Trophoblast cell (in vitro differentiated cells and primary cell): ENCODE data around the gene IL1RAP.

Source experiments
- DNase-seq, 2 donors: peaks; one replicate each; pipeline ENCODE4 v3.0.0-alpha.2; 2016
- H2AFZ ChIP-seq: 2 replicates; pipeline ENCODE4 v1.6.1; 2013; ENCODE audit warnings: low read length, moderate library complexity, mild to moderate bottlenecking; ENCODE audit not compliant: insufficient read depth, poor library complexity
- H2AK5ac ChIP-seq: 2 replicates; pipeline ENCODE4 v1.6.1; 2013; ENCODE audit warnings: mild to moderate bottlenecking, low read length
- H2BK120ac ChIP-seq: 2 replicates; pipeline ENCODE4 v1.6.1; 2013; ENCODE audit warnings: low read length, mild to moderate bottlenecking, moderate library complexity; ENCODE audit not compliant: insufficient read depth, poor library complexity
- H2BK12ac ChIP-seq: 2 replicates; pipeline ENCODE4 v1.6.1; 2013; ENCODE audit warnings: mild to moderate bottlenecking, low read length, moderate library complexity
- H2BK5ac ChIP-seq: 2 replicates; pipeline ENCODE4 v1.6.1; 2013; ENCODE audit warnings: low read length, low read depth, moderate library complexity, mild to moderate bottlenecking; ENCODE audit not compliant: poor library complexity
- H3K14ac ChIP-seq: 2 replicates; pipeline ENCODE4 v1.6.1; 2013; ENCODE audit warnings: mild to moderate bottlenecking, low read length
- H3K18ac ChIP-seq: 2 replicates; pipeline ENCODE4 v1.6.1; 2013; ENCODE audit warnings: mild to moderate bottlenecking, low read length
- H3K23ac ChIP-seq: 2 replicates; pipeline ENCODE4 v1.6.1; 2013; ENCODE audit warnings: low read length
- H3K27ac ChIP-seq: 2 replicates; pipeline ENCODE4 v1.5.1; 2013; ENCODE audit warnings: low read depth, mild to moderate bottlenecking, inconsistent platforms, low read length, moderate library complexity
- H3K27me3 ChIP-seq: 2 replicates; pipeline ENCODE4 v1.6.1; 2013; ENCODE audit warnings: inconsistent platforms, mild to moderate bottlenecking, low read length, moderate library complexity; ENCODE audit not compliant: insufficient read depth
- H3K36me3 ChIP-seq, 2 experiments: 1 replicate in 1 of 2; 2 replicates in 1 of 2; pipeline ENCODE4 v1.6.1; 2013; ENCODE audit warnings: low read length in 2 of 2, mild to moderate bottlenecking in 2 of 2, moderate library complexity in 1 of 2; ENCODE audit not compliant: insufficient read depth in 2 of 2, control insufficient read depth in 1 of 2
- H3K4ac ChIP-seq: 2 replicates; pipeline ENCODE4 v1.6.1; 2013; ENCODE audit warnings: low read depth, mild to moderate bottlenecking, low read length, moderate library complexity
- H3K4me1 ChIP-seq, 2 experiments: 1 replicate in 1 of 2; 2 replicates in 1 of 2; pipeline ENCODE4 v1.6.1; 2013; ENCODE audit warnings: low read length in 2 of 2, mild to moderate bottlenecking in 2 of 2, moderate library complexity in 1 of 2; ENCODE audit not compliant: insufficient read depth in 2 of 2, control insufficient read depth in 1 of 2
- H3K4me2 ChIP-seq: 2 replicates; pipeline ENCODE4 v1.6.1; 2013; ENCODE audit warnings: inconsistent platforms, mild to moderate bottlenecking, low read length, moderate library complexity
- H3K4me3 ChIP-seq: 2 replicates; pipeline ENCODE4 v1.5.1; 2013; ENCODE audit warnings: mild to moderate bottlenecking, low read depth, low read length, inconsistent platforms
- H3K79me1 ChIP-seq: one replicate; pipeline ENCODE4 v1.6.1; 2013; ENCODE audit warnings: low read length
- H3K79me2 ChIP-seq: 2 replicates; pipeline ENCODE4 v1.6.1; 2013; ENCODE audit warnings: low read length, mild to moderate bottlenecking; ENCODE audit not compliant: control insufficient read depth, insufficient read depth, poor library complexity
- H3K9ac ChIP-seq: 2 replicates; pipeline ENCODE4 v1.6.1; 2013; ENCODE audit warnings: mild to moderate bottlenecking, low read length
- H3K9me3 ChIP-seq: 2 replicates; pipeline ENCODE4 v1.6.1; 2013; ENCODE audit warnings: low read depth, mild to moderate bottlenecking, control low read depth, inconsistent platforms, low read length; ENCODE audit not compliant: insufficient read depth
- H4K12ac ChIP-seq: 2 replicates; pipeline ENCODE4 v1.6.1; 2013; ENCODE audit warnings: low read depth, mild to moderate bottlenecking, low read length, moderate library complexity
- H4K8ac ChIP-seq: 2 replicates; pipeline ENCODE4 v1.6.1; 2013; ENCODE audit warnings: low read depth, mild to moderate bottlenecking, low read length, moderate library complexity
- H4K91ac ChIP-seq: one replicate; pipeline ENCODE4 v1.6.1; 2013; ENCODE audit warnings: low read depth, mild to moderate bottlenecking, low read length, moderate library complexity
- WGBS: extraction: QIAGEN DNeasy Blood & Tissue Kit; methylation state at CpG from one replicate; pipeline ENCODE4 v1.1.7; 2013; ENCODE audit warnings: missing lambda C conversion rate; ENCODE audit not compliant: insufficient read length, insufficient coverage; ENCODE audit errors: extremely low coverage; 5-methylcytosine and 5-hydroxymethylcytosine counted together

IL1RAP gene

DNA sequence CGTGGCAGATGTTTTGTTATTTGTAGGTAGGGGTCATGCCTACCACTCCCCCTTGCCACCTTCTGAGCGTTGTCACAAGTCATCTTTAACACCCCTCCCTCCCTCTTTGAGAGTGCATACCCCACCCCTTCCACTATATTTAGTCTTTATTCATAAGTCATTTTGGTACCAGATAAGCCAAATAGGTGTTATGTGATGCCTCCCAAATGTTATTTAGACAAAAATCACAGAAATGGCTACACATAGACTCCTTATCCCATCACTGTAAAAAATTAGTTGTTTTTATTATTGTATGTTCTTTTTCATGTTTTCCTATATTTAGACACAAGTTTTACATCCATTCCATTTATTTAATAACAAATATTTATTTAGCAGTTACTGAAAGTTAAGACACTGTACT, 93.1 kb downstream of the IL1RAP start:
- Histone ChIP-seq H3K27ac (no peak overlapping the region), H3K79me1 (no peaks in the 10 kb centered on the region), H3K79me2 (no peaks in the 10 kb centered on the region), H4K91ac (no peak overlapping the region), H3K4me2 (no peak overlapping the region), H2BK120ac (no peak overlapping the region), H4K12ac (no peak overlapping the region), H3K9me3 (no peaks in the 10 kb centered on the region), H4K8ac (no peak overlapping the region), H3K23ac (no peak overlapping the region), H3K4me3 (no peak overlapping the region), H2BK5ac (no peak overlapping the region), H3K4ac (no peak overlapping the region), H3K36me3 (no peaks in the 10 kb centered on the region), H2AK5ac (no peak overlapping the region), H3K9ac (no peak overlapping the region), H3K18ac (no peak overlapping the region), H3K27me3 (no peaks in the 10 kb centered on the region), H2BK12ac (no peak overlapping the region), H3K4me1 (no peaks in the 10 kb centered on the region), H3K14ac (no peak overlapping the region), H2AFZ (no peak overlapping the region)
- no CpG with 5 or more reads among the region's 2 CpGs for WGBS
- no peak for DNase-seq

DNA sequence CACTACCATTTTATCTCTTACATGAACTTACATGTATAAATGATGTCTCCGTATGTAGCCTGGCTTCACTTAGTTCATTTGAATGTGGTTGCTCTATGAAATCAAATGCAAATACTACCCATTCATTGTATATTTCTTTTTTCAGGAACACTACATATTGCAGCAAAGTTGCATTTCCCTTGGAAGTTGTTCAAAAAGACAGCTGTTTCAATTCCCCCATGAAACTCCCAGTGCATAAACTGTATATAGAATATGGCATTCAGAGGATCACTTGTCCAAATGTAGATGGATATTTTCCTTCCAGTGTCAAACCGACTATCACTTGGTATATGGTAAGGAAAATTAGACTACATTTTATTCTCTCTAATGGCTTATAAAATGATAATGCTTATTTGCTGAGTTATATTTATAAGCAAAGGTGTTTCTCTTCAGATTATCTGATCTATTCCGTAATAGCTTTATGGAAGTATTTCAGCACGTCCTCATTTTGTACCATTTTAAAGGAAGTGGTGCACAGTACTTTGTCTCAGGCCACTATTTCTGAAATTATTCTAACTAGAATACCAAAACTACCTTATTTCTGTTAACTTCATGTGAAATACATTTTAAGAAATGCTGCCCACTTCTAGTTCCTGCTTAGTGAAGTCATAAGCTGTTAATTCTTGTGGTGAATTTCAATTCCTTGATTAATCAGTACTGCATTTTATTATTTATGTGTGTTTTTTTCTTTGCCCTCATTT, 95.1 kb downstream of the IL1RAP start:
- H4K12ac ChIP-seq: no peak overlapping the region
- no peaks in the 10 kb centered on the region for H3K79me1 ChIP-seq
- H4K91ac ChIP-seq: no peak overlapping the region
- no peak overlapping the region for H3K4ac ChIP-seq
- H3K18ac ChIP-seq: no peak overlapping the region
- H3K4me3 ChIP-seq: no peak overlapping the region
- H3K9me3 ChIP-seq: no peaks in the 10 kb centered on the region
- H2BK120ac ChIP-seq: no peak overlapping the region
- no CpG with 5 or more reads among the region's 4 CpGs for WGBS
- no peak overlapping the region for H2BK5ac ChIP-seq
- no peaks in the 10 kb centered on the region for H3K4me1 ChIP-seq
- no peaks in the 10 kb centered on the region for H3K27me3 ChIP-seq
- H3K14ac ChIP-seq: no peak overlapping the region
- no peaks in the 10 kb centered on the region for H3K79me2 ChIP-seq
- no peak overlapping the region for H4K8ac ChIP-seq
- no peaks in the 10 kb centered on the region for H3K36me3 ChIP-seq
- no peak overlapping the region for H2BK12ac ChIP-seq
- H2AFZ ChIP-seq: no peak overlapping the region
- DNase-seq: no peak
- no peak overlapping the region for H3K4me2 ChIP-seq
- no peak overlapping the region for H2AK5ac ChIP-seq
- no peak overlapping the region for H3K27ac ChIP-seq
- no peak overlapping the region for H3K9ac ChIP-seq
- H3K23ac ChIP-seq: no peak overlapping the region

DNA sequence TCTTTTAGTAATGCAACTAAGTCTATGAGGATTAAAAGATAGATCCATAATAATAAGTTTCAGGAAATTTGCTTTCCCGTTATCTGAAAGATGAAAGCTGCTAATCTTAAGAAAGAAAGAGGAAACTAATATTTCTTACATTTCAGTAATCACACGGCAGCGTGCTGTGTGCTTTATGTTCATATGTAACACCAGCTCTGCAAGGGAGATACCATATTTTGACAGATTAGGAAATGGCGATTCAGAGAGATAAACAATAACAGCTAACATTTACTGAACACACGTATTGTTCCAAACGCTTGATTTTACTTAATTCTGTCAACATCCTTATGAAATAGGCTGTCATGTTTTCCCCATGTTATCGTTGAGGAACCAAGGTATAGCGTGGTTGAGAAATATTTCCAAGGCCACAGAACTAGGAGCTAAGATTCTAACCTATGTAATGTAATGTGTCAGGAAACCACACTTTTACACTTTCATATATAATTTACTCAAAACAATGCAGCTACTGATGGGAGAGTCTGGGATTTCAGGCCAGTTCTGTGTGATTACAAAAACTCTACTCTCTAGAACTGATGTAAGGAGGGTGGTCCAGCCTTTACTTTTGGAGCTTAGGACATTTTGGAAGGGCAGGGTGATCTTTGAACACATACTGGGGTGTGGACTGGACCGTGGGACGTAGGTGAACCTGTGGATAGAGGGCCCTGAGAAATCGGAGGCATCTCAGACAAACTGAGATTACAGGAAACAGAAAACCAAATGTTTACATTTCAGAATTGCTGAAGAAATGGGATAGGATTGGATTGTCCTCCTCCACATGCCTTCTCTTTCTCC, 100.6 kb downstream of the IL1RAP start:
- no peak overlapping the region for H4K8ac ChIP-seq
- H3K79me2 ChIP-seq: no peaks in the 10 kb centered on the region
- H3K27me3 ChIP-seq: no peaks in the 10 kb centered on the region
- H3K4me2 ChIP-seq: no peak overlapping the region
- no peaks in the 10 kb centered on the region for H3K9me3 ChIP-seq
- H3K14ac ChIP-seq: no peak overlapping the region
- DNase-seq: no peak
- H3K4me3 ChIP-seq: no peak overlapping the region
- no peak overlapping the region for H2AFZ ChIP-seq
- no peak overlapping the region for H2BK12ac ChIP-seq
- WGBS: no CpG with 5 or more reads among the region's 11 CpGs
- no peaks in the 10 kb centered on the region for H3K36me3 ChIP-seq
- H3K9ac ChIP-seq: no peak overlapping the region
- H3K27ac ChIP-seq: no peak overlapping the region
- no peaks in the 10 kb centered on the region for H3K4me1 ChIP-seq
- H2AK5ac ChIP-seq: no peak overlapping the region
- H3K23ac ChIP-seq: no peak overlapping the region
- no peak overlapping the region for H4K12ac ChIP-seq
- no peak overlapping the region for H2BK120ac ChIP-seq
- no peak overlapping the region for H3K18ac ChIP-seq
- H3K4ac ChIP-seq: no peak overlapping the region
- H4K91ac ChIP-seq: no peak overlapping the region
- H2BK5ac ChIP-seq: no peak overlapping the region
- H3K79me1 ChIP-seq: no peaks in the 10 kb centered on the region

DNA sequence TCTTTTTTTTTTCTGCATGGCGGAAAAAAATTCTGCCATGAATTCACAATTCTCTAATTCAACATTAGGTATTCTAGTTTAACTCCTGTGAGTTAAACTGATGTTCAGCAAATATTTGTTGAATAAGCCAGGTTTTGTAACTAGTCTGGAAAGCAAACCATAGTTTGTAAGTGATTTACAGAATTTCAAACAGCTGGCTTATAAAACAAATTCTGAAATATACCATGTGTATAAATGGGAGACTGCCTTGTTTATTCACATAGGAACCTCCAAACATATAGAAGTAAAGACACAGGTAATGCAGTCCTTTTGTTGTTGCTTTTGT, 101.1 kb downstream of the IL1RAP start:
- no peak overlapping the region for H4K91ac ChIP-seq
- H3K14ac ChIP-seq: no peak overlapping the region
- H3K79me2 ChIP-seq: no peaks in the 10 kb centered on the region
- H3K23ac ChIP-seq: no peak overlapping the region
- no peak overlapping the region for H4K8ac ChIP-seq
- no peak overlapping the region for H3K4me3 ChIP-seq
- H3K79me1 ChIP-seq: no peaks in the 10 kb centered on the region
- no peak overlapping the region for H3K18ac ChIP-seq
- no peaks in the 10 kb centered on the region for H3K9me3 ChIP-seq
- no peak overlapping the region for H3K4me2 ChIP-seq
- H3K4me1 ChIP-seq: no peaks in the 10 kb centered on the region
- H3K27ac ChIP-seq: no peak overlapping the region
- no CpG with 5 or more reads among the region's 1 CpG for WGBS
- H2AFZ ChIP-seq: no peak overlapping the region
- no peaks in the 10 kb centered on the region for H3K36me3 ChIP-seq
- H3K9ac ChIP-seq: no peak overlapping the region
- no peaks in the 10 kb centered on the region for H3K27me3 ChIP-seq
- no peak for DNase-seq
- no peak overlapping the region for H4K12ac ChIP-seq
- H2BK120ac ChIP-seq: no peak overlapping the region
- H3K4ac ChIP-seq: no peak overlapping the region
- H2AK5ac ChIP-seq: no peak overlapping the region
- H2BK5ac ChIP-seq: no peak overlapping the region
- no peak overlapping the region for H2BK12ac ChIP-seq
